ENCODE measurements around the gene KCNJ14.

DNA sequence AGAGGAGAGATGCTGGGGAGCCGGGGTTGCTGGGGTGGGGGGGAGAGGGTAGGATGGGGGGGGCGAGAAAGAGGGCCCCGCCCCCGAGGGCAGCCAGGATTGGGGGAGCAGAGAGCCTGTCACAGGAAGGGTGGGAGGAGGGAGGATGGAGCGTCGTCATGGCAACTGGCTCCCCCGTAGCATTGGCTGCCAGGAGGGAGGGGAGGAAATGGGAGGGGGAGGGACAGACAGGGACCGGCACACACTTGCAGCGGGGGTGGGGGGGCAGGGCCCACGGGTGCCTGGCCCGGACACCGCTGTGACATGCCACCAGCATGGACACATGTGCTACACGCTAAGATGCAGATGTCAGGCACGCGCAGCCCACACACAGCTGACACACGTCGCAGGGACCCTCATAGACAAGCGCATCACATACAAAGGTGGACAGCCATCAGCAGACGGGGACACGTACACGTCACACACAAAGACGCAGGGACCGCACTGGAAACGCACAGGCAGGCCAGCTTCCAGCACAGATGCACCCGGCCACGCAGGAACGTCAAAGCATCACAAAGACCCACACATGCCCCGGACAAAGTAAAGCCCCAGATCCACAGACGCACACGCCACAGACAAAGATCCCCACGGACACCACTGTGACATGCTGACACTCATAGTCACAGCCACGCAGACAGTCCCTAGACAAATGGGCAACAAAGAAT lies 56.6 kb downstream of the KCNJ14 start, which contains the start of gene LMTK3:
- TF ChIP-seq POLR2A (IDR thresholded peaks at IDR 0.05) (no peak), CTCF (IDR thresholded peaks at IDR 0.05) (no peak), EP300 (IDR thresholded peaks at IDR 0.05) (no peak)
